KMS-11 (cell line): Measurements from ENCODE around the gene KIF3C.

Source experiments
- H2AFZ ChIP-seq: fragments of 200-600 bp; sonication (generic); 2 replicates; pipeline ENCODE4 v1.6.1; 2016; ENCODE audit warnings: antibody characterized with exemption, mixed run types, low read depth
- H3K27ac ChIP-seq: fragments of 200-600 bp; sonication (generic); 2 replicates; pipeline ENCODE4 v1.6.1; 2016; ENCODE audit warnings: mild to moderate bottlenecking, mixed run types
- H3K27me3 ChIP-seq: fragments of 200-600 bp; sonication (generic); 2 replicates; pipeline ENCODE4 v1.6.1; 2017; ENCODE audit warnings: mild to moderate bottlenecking, low read depth, mixed run types, moderate library complexity; ENCODE audit not compliant: insufficient read depth
- H3K36me3 ChIP-seq: fragments of 200-600 bp; sonication (generic); 2 replicates; pipeline ENCODE4 v1.6.1; 2017; ENCODE audit warnings: mild to moderate bottlenecking, mixed run types; ENCODE audit not compliant: insufficient read depth
- H3K4me1 ChIP-seq: fragments of 200-600 bp; sonication (generic); 2 replicates; pipeline ENCODE4 v1.6.1; 2016; ENCODE audit warnings: mild to moderate bottlenecking, low read depth, mixed run types; ENCODE audit not compliant: poor library complexity, severe bottlenecking
- H3K4me2 ChIP-seq: fragments of 200-600 bp; sonication (generic); 2 replicates; pipeline ENCODE4 v1.7.0; 2016; ENCODE audit warnings: mild to moderate bottlenecking, mixed run types
- H3K4me3 ChIP-seq: fragments of 200-600 bp; sonication (generic); IDR thresholded peaks from 2 replicates; pipeline ENCODE4 v1.6.1; 2017; ENCODE audit warnings: low read depth, low read length, mixed read lengths; ENCODE audit not compliant: insufficient read depth
- H3K79me2 ChIP-seq: fragments of 200-600 bp; sonication (generic); 2 replicates; pipeline ENCODE4 v1.6.1; 2016; ENCODE audit warnings: low read depth, mixed run types; ENCODE audit not compliant: insufficient read depth
- H3K9ac ChIP-seq: fragments of 200-600 bp; sonication (generic); 2 replicates; pipeline ENCODE4 v1.6.1; 2016; ENCODE audit warnings: mild to moderate bottlenecking, mixed run types
- H4K20me1 ChIP-seq: fragments of 200-600 bp; sonication (generic); 2 replicates; pipeline ENCODE4 v1.6.1; 2016; ENCODE audit warnings: mild to moderate bottlenecking, mixed run types; ENCODE audit not compliant: insufficient read depth
- TF ChIP-seq, protein P1 (sequence below): fragments of 200-600 bp; sonication (generic); conservative IDR thresholded peaks from 2 replicates; pipeline ENCODE4 v1.6.1; 2017; ENCODE audit warnings: low read depth, mild to moderate bottlenecking, antibody characterized with exemption, low read length, moderate library complexity, mixed read lengths

The KIF3C gene

DNA sequence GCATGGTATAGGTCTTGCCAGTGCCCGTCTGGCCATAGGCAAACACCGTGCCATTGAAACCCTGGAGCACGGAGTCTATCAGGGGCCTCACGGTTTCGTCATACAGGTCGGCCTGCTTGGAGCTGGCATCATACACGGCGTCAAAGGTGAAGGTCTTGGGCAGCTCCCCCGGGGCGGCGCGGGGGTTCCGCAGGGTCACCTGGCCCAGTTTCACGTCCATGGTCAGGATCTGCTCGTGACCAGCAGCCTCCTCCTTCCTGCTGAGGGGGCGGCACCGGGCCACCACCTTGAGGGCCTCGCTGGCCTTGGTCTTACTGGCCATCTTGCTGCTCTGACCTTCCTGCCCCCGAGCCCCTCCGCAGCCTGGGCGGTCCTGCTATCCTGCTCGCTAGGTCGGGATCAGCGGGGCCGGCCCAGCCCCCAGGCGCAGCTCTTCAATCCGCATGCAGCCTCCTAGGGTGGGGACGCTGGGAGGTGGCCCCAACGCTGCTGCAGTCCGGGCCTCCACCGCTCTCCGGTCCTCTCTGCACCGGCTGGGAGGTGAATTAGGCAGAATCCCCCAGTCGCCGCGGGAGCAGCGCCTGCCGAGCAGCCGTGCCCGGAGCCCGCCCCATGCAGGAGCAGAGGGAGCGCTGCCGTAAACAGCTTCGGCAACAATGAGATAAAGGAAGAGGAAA, 563 bp downstream of the KIF3C start:
- no peaks in the 10 kb centered on the region for H3K4me1 ChIP-seq
- H2AFZ ChIP-seq: peak overlapping the region; percentile 94
- TF ChIP-seq, protein P1, sequence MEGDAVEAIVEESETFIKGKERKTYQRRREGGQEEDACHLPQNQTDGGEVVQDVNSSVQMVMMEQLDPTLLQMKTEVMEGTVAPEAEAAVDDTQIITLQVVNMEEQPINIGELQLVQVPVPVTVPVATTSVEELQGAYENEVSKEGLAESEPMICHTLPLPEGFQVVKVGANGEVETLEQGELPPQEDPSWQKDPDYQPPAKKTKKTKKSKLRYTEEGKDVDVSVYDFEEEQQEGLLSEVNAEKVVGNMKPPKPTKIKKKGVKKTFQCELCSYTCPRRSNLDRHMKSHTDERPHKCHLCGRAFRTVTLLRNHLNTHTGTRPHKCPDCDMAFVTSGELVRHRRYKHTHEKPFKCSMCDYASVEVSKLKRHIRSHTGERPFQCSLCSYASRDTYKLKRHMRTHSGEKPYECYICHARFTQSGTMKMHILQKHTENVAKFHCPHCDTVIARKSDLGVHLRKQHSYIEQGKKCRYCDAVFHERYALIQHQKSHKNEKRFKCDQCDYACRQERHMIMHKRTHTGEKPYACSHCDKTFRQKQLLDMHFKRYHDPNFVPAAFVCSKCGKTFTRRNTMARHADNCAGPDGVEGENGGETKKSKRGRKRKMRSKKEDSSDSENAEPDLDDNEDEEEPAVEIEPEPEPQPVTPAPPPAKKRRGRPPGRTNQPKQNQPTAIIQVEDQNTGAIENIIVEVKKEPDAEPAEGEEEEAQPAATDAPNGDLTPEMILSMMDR: no peak
- H3K4me2 ChIP-seq: peak overlapping the region; percentile 97
- no peaks in the 10 kb centered on the region for H3K36me3 ChIP-seq
- no peaks in the 10 kb centered on the region for H3K27me3 ChIP-seq
- peak overlapping the region; percentile 90 for H3K4me3 ChIP-seq
- H3K79me2 ChIP-seq: no peaks in the 10 kb centered on the region
- H3K27ac ChIP-seq: no peak overlapping the region
- H4K20me1 ChIP-seq: no peaks in the 10 kb centered on the region
- H3K9ac ChIP-seq: peak overlapping the region; percentile 49; the same call in 1 of the 2 replicates

GRCh38 chr2:25980951-25981350, 1.3 kb downstream of the KIF3C start:
- Histone ChIP-seq H4K20me1 (no peaks in the 10 kb centered on the region), H3K4me1 (no peaks in the 10 kb centered on the region), H3K79me2 (no peaks in the 10 kb centered on the region), H3K36me3 (no peaks in the 10 kb centered on the region), H3K9ac (no peak overlapping the region), H2AFZ (no peak overlapping the region), H3K4me2 (no peak overlapping the region), H3K27me3 (no peaks in the 10 kb centered on the region), H3K27ac (no peak overlapping the region), H3K4me3 (no peak overlapping the region)
- TF ChIP-seq, protein P1: no peak

DNA sequence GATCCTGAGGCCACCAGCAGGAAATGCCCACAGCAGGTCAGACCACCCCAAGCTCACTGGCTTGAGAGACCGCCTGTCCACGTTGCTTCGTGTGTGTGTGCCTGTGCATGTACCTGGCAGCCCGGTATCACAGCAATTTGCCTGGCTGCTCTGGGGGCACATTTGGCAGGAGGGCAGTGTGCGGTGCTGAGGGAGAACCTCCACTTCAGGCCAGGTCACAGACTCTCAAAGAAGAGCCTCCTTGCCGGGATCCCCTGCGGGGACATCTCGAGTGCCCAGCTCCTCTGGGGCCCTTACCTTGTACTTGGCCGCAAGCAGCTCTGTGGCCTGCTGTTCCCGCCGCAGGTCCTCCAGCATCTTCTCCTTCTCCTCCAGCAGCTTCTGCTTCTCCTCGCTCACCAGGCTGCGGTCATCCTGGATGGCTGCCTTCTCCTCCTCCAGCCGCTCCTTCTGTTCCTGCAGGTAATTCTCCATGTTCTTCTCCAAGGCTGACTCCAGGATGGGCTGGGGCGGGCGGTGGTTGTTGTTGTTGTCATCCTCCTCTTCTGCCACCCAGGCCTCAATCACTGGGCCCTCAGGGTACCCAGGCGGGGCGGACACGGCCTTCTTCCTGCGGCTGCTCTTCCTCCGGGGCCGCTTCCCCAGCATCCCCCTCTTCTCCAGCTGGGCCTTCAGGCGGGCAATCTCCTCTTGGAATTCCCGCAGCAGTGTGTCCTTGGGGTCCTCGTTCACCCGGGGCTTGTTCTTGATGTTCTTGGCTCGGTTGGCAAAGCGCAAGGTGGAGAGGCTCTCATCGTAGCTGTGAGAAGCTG, 2.0 kb downstream of the KIF3C start:
- Histone ChIP-seq H3K9ac (no peak overlapping the region), H3K27me3 (no peaks in the 10 kb centered on the region), H3K36me3 (no peaks in the 10 kb centered on the region), H3K27ac (no peak overlapping the region), H4K20me1 (no peaks in the 10 kb centered on the region), H3K79me2 (no peaks in the 10 kb centered on the region), H2AFZ (no peak overlapping the region), H3K4me1 (no peaks in the 10 kb centered on the region), H3K4me2 (no peak overlapping the region), H3K4me3 (no peak overlapping the region)
- TF ChIP-seq, protein P1: no peak

GRCh38 chr2:25979001-25979400, 3.3 kb downstream of the KIF3C start:
- Histone ChIP-seq H3K4me1 (no peaks in the 10 kb centered on the region), H3K27me3 (no peaks in the 10 kb centered on the region), H3K4me3 (no peak overlapping the region), H2AFZ (no peak overlapping the region), H3K79me2 (no peaks in the 10 kb centered on the region), H4K20me1 (no peaks in the 10 kb centered on the region), H3K36me3 (no peaks in the 10 kb centered on the region), H3K4me2 (no peak overlapping the region), H3K9ac (no peak overlapping the region), H3K27ac (no peak overlapping the region)
- TF ChIP-seq, protein P1: no peak
